IMR-90 (cell line): ENCODE measurements around the gene GRID1.

ENCODE experiments used
- BHLHE40 ChIP-seq: fragments of 150-350 bp; IDR thresholded peaks from 2 replicates; pipeline ENCODE4 v1.6.1; 2016; ENCODE audit warnings: mild to moderate bottlenecking, low read depth, low read length
- CHD1 ChIP-seq: IDR thresholded peaks from 2 replicates; pipeline ENCODE4 v1.6.1; 2012; ENCODE audit warnings: low read depth, low read length, improper control_type of control experiment
- MAFK ChIP-seq: IDR thresholded peaks from 2 replicates; pipeline ENCODE4 v1.6.1; 2012; ENCODE audit warnings: low read depth, low read length, improper control_type of control experiment
- NFE2L2 ChIP-seq: fragments of 150-350 bp; IDR thresholded peaks from 2 replicates; pipeline ENCODE4 v1.6.1; 2016; ENCODE audit warnings: low read depth, mild to moderate bottlenecking, low read length
- POLR2A ChIP-seq: IDR thresholded peaks from 2 replicates; pipeline ENCODE4 v1.6.1; 2012; ENCODE audit warnings: mild to moderate bottlenecking, low read depth, low read length
- RAD21 ChIP-seq: IDR thresholded peaks from 2 replicates; pipeline ENCODE4 v1.6.1; 2012; ENCODE audit warnings: low read length, improper control_type of control experiment
- SMC3 ChIP-seq: fragments of 150-350 bp; IDR thresholded peaks from 2 replicates; pipeline ENCODE4 v1.6.1; 2016; ENCODE audit warnings: low read depth, mild to moderate bottlenecking, antibody characterized with exemption, low read length, moderate library complexity
- TF ChIP-seq, protein P1 (sequence below): conservative IDR thresholded peaks from 2 replicates; pipeline ENCODE4 v1.5.1; 2012; ENCODE audit warnings: mild to moderate bottlenecking, low read depth, low read length, improper control_type of control experiment
- TF ChIP-seq, protein P2 (sequence below): fragments of 150-350 bp; IDR thresholded peaks from 2 replicates; pipeline ENCODE4 v1.6.1; 2016; ENCODE audit warnings: low read depth, mild to moderate bottlenecking, low read length, moderate library complexity, borderline replicate concordance
- TF ChIP-seq, protein P3 (sequence below): fragments of 150-350 bp; IDR thresholded peaks from 2 replicates; pipeline ENCODE4 v1.6.1; 2017; ENCODE audit warnings: mild to moderate bottlenecking, antibody characterized with exemption, low read length, low read depth

DNA sequence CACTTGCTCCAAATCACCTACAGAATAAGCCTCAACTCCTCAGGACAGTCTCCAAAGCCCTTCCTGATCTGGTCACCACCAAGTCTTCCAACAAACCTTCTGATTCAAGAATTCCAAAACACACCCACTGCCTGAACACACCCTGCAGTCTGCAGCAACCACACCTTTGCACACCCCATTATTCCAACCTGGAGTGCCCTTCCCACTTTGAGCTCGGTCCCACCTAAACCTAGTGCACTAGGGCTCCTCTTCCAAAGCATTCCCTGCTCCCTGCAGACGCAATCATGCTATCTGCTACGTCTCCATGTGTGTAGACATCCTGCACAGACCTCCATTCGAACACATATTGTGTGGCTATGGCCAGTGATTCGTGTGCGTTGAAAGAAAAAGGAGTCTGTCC lies 289.3 kb downstream of the GRID1 start:
- TF ChIP-seq, protein P1, sequence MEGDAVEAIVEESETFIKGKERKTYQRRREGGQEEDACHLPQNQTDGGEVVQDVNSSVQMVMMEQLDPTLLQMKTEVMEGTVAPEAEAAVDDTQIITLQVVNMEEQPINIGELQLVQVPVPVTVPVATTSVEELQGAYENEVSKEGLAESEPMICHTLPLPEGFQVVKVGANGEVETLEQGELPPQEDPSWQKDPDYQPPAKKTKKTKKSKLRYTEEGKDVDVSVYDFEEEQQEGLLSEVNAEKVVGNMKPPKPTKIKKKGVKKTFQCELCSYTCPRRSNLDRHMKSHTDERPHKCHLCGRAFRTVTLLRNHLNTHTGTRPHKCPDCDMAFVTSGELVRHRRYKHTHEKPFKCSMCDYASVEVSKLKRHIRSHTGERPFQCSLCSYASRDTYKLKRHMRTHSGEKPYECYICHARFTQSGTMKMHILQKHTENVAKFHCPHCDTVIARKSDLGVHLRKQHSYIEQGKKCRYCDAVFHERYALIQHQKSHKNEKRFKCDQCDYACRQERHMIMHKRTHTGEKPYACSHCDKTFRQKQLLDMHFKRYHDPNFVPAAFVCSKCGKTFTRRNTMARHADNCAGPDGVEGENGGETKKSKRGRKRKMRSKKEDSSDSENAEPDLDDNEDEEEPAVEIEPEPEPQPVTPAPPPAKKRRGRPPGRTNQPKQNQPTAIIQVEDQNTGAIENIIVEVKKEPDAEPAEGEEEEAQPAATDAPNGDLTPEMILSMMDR: no peak
- TF ChIP-seq SMC3 (no peak), POLR2A (no peak), NFE2L2 (no peak), RAD21 (no peak), CHD1 (no peak), BHLHE40 (no peak), MAFK (no peak)
- TF ChIP-seq, protein P2, sequence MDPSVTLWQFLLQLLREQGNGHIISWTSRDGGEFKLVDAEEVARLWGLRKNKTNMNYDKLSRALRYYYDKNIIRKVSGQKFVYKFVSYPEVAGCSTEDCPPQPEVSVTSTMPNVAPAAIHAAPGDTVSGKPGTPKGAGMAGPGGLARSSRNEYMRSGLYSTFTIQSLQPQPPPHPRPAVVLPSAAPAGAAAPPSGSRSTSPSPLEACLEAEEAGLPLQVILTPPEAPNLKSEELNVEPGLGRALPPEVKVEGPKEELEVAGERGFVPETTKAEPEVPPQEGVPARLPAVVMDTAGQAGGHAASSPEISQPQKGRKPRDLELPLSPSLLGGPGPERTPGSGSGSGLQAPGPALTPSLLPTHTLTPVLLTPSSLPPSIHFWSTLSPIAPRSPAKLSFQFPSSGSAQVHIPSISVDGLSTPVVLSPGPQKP: no peak
- TF ChIP-seq, protein P3, sequence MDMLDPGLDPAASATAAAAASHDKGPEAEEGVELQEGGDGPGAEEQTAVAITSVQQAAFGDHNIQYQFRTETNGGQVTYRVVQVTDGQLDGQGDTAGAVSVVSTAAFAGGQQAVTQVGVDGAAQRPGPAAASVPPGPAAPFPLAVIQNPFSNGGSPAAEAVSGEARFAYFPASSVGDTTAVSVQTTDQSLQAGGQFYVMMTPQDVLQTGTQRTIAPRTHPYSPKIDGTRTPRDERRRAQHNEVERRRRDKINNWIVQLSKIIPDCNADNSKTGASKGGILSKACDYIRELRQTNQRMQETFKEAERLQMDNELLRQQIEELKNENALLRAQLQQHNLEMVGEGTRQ: no peak
